Measurements from ENCODE around the gene LRRN2.

The LRRN2 gene

GRCh38 chr1:204650911-204651570 is 34.5 kb downstream of the LRRN2 start:
- H3K27me3 ChIP-seq (ENCODE audit: control insufficient read depth, insufficient read depth, low read length), result peaks cover 22% of the 10 kb centered on the region
- peaks cover 16% of the 10 kb centered on the region for H3K4me1 ChIP-seq (ENCODE audit: control insufficient read depth, insufficient read depth, low read length)
- H3K9ac ChIP-seq (ENCODE audit: low read depth, low read length), result no peak overlapping the region
- no peaks in the 10 kb centered on the region for H3K36me3 ChIP-seq (ENCODE audit: control insufficient read depth, insufficient read depth, low read length)
- H3K9me3 ChIP-seq (ENCODE audit: control insufficient read depth, insufficient read depth, low read length), result no peaks in the 10 kb centered on the region
- H3K4me3 ChIP-seq (ENCODE audit: low read depth, low read length), result no peak overlapping the region

GRCh38 chr1:204649721-204650521 is 35.6 kb downstream of the LRRN2 start:
- H3K4me1 ChIP-seq (ENCODE audit: control insufficient read depth, insufficient read depth, low read length), result peaks cover 16% of the 10 kb centered on the region
- H3K36me3 ChIP-seq (ENCODE audit: control insufficient read depth, insufficient read depth, low read length), result no peaks in the 10 kb centered on the region
- no peak overlapping the region for H3K4me3 ChIP-seq (ENCODE audit: low read depth, low read length)
- H3K9ac ChIP-seq (ENCODE audit: low read depth, low read length), result no peak overlapping the region
- H3K9me3 ChIP-seq (ENCODE audit: control insufficient read depth, insufficient read depth, low read length), result no peaks in the 10 kb centered on the region
- H3K27me3 ChIP-seq (ENCODE audit: control insufficient read depth, insufficient read depth, low read length), result peaks cover 22% of the 10 kb centered on the region

- Histone ChIP-seq H3K27me3 (ENCODE audit: control insufficient read depth, insufficient read depth, low read length) (peaks cover 22% of the 10 kb centered on the region), H3K4me3 (ENCODE audit: low read depth, low read length) (no peak overlapping the region), H3K36me3 (ENCODE audit: control insufficient read depth, insufficient read depth, low read length) (no peaks in the 10 kb centered on the region), H3K4me1 (ENCODE audit: control insufficient read depth, insufficient read depth, low read length) (peaks cover 16% of the 10 kb centered on the region), H3K9ac (ENCODE audit: low read depth, low read length) (no peak overlapping the region), H3K9me3 (ENCODE audit: control insufficient read depth, insufficient read depth, low read length) (no peaks in the 10 kb centered on the region)
Measured at GRCh38 chr1:204648576-204648975, 37.0 kb downstream of the LRRN2 start.

- no peaks in the 10 kb centered on the region for H3K9me3 ChIP-seq (ENCODE audit: control insufficient read depth, insufficient read depth, low read length)
- H3K4me1 ChIP-seq (ENCODE audit: control insufficient read depth, insufficient read depth, low read length), result peaks cover 13% of the 10 kb centered on the region
- H3K36me3 ChIP-seq (ENCODE audit: control insufficient read depth, insufficient read depth, low read length), result no peaks in the 10 kb centered on the region
- no peak overlapping the region for H3K4me3 ChIP-seq (ENCODE audit: low read depth, low read length)
- H3K9ac ChIP-seq (ENCODE audit: low read depth, low read length), result no peak overlapping the region
- H3K27me3 ChIP-seq (ENCODE audit: control insufficient read depth, insufficient read depth, low read length), result peaks cover 15% of the 10 kb centered on the region
Measured at GRCh38 chr1:204647805-204648153, 37.8 kb downstream of the LRRN2 start.

- H3K4me1 ChIP-seq (ENCODE audit: control insufficient read depth, insufficient read depth, low read length), result peaks cover 7% of the 10 kb centered on the region
- H3K27me3 ChIP-seq (ENCODE audit: control insufficient read depth, insufficient read depth, low read length), result peaks cover 14% of the 10 kb centered on the region
- no peak overlapping the region for H3K4me3 ChIP-seq (ENCODE audit: low read depth, low read length)
- H3K36me3 ChIP-seq (ENCODE audit: control insufficient read depth, insufficient read depth, low read length), result no peaks in the 10 kb centered on the region
- H3K9me3 ChIP-seq (ENCODE audit: control insufficient read depth, insufficient read depth, low read length), result no peaks in the 10 kb centered on the region
- no peak overlapping the region for H3K9ac ChIP-seq (ENCODE audit: low read depth, low read length)
Measured at GRCh38 chr1:204647114-204647804, 38.3 kb downstream of the LRRN2 start.

- H3K9ac ChIP-seq (ENCODE audit: low read depth, low read length), result no peak overlapping the region
- H3K4me3 ChIP-seq (ENCODE audit: low read depth, low read length), result no peak overlapping the region
- no peaks in the 10 kb centered on the region for H3K9me3 ChIP-seq (ENCODE audit: control insufficient read depth, insufficient read depth, low read length)
- H3K27me3 ChIP-seq (ENCODE audit: control insufficient read depth, insufficient read depth, low read length), result peaks cover 4% of the 10 kb centered on the region
- peaks cover 6% of the 10 kb centered on the region for H3K4me1 ChIP-seq (ENCODE audit: control insufficient read depth, insufficient read depth, low read length)
- no peaks in the 10 kb centered on the region for H3K36me3 ChIP-seq (ENCODE audit: control insufficient read depth, insufficient read depth, low read length)
Measured at GRCh38 chr1:204645666-204646065, 39.9 kb downstream of the LRRN2 start.

- Histone ChIP-seq H3K27me3 (ENCODE audit: control insufficient read depth, insufficient read depth, low read length) (no peaks in the 10 kb centered on the region), H3K4me3 (ENCODE audit: low read depth, low read length) (no peak overlapping the region), H3K9me3 (ENCODE audit: control insufficient read depth, insufficient read depth, low read length) (no peaks in the 10 kb centered on the region), H3K4me1 (ENCODE audit: control insufficient read depth, insufficient read depth, low read length) (peaks cover 6% of the 10 kb centered on the region), H3K36me3 (ENCODE audit: control insufficient read depth, insufficient read depth, low read length) (no peaks in the 10 kb centered on the region), H3K9ac (ENCODE audit: low read depth, low read length) (no peak overlapping the region)
Measured at GRCh38 chr1:204645251-204645650, 40.3 kb downstream of the LRRN2 start.

GRCh38 chr1:204643503-204643902 is 42.0 kb downstream of the LRRN2 start:
- Histone ChIP-seq H3K36me3 (ENCODE audit: control insufficient read depth, insufficient read depth, low read length) (no peaks in the 10 kb centered on the region), H3K9ac (ENCODE audit: low read depth, low read length) (no peak overlapping the region), H3K27me3 (ENCODE audit: control insufficient read depth, insufficient read depth, low read length) (no peaks in the 10 kb centered on the region), H3K4me3 (ENCODE audit: low read depth, low read length) (no peak overlapping the region), H3K4me1 (ENCODE audit: control insufficient read depth, insufficient read depth, low read length) (peaks cover 6% of the 10 kb centered on the region), H3K9me3 (ENCODE audit: control insufficient read depth, insufficient read depth, low read length) (no peaks in the 10 kb centered on the region)

- Histone ChIP-seq H3K4me3 (ENCODE audit: low read depth, low read length) (no peak overlapping the region), H3K9ac (ENCODE audit: low read depth, low read length) (no peak overlapping the region), H3K9me3 (ENCODE audit: control insufficient read depth, insufficient read depth, low read length) (no peaks in the 10 kb centered on the region), H3K27me3 (ENCODE audit: control insufficient read depth, insufficient read depth, low read length) (no peaks in the 10 kb centered on the region), H3K4me1 (ENCODE audit: control insufficient read depth, insufficient read depth, low read length) (peaks cover under 1% of the 10 kb centered on the region), H3K36me3 (ENCODE audit: control insufficient read depth, insufficient read depth, low read length) (no peaks in the 10 kb centered on the region)
Measured at GRCh38 chr1:204641936-204642335, 43.6 kb downstream of the LRRN2 start.

- Histone ChIP-seq H3K4me1 (ENCODE audit: control insufficient read depth, insufficient read depth, low read length) (no peaks in the 10 kb centered on the region), H3K36me3 (ENCODE audit: control insufficient read depth, insufficient read depth, low read length) (no peaks in the 10 kb centered on the region), H3K4me3 (ENCODE audit: low read depth, low read length) (no peak overlapping the region), H3K9ac (ENCODE audit: low read depth, low read length) (no peak overlapping the region), H3K9me3 (ENCODE audit: control insufficient read depth, insufficient read depth, low read length) (no peaks in the 10 kb centered on the region), H3K27me3 (ENCODE audit: control insufficient read depth, insufficient read depth, low read length) (no peaks in the 10 kb centered on the region)
Measured at GRCh38 chr1:204641455-204641854, 44.1 kb downstream of the LRRN2 start.

GRCh38 chr1:204640578-204640977 is 45.0 kb downstream of the LRRN2 start:
- H3K4me3 ChIP-seq (ENCODE audit: low read depth, low read length), result no peak overlapping the region
- H3K9me3 ChIP-seq (ENCODE audit: control insufficient read depth, insufficient read depth, low read length), result no peaks in the 10 kb centered on the region
- no peaks in the 10 kb centered on the region for H3K4me1 ChIP-seq (ENCODE audit: control insufficient read depth, insufficient read depth, low read length)
- H3K9ac ChIP-seq (ENCODE audit: low read depth, low read length), result no peak overlapping the region
- no peaks in the 10 kb centered on the region for H3K27me3 ChIP-seq (ENCODE audit: control insufficient read depth, insufficient read depth, low read length)
- no peaks in the 10 kb centered on the region for H3K36me3 ChIP-seq (ENCODE audit: control insufficient read depth, insufficient read depth, low read length)

All from iPS-15b (cell line).